OCI-LY3 (cell line): ENCODE measurements around the gene CCDC144A.
"Not testable (repeated sequence)": the region's sequence is repeated elsewhere in the genome, so short reads cannot be mapped to it uniquely, and the experiment has no call there.

Source experiments
- H2AFZ ChIP-seq: fragments of 200-600, 300-600 bp; shearing (Covaris generic); 2 replicates; pipeline ENCODE4 v1.6.0; 2014; ENCODE audit warnings: antibody characterized with exemption, low read depth, low read length
- H3K27ac ChIP-seq: fragments of 200-600, 300-600 bp; sonication (generic); 2 replicates; pipeline ENCODE4 v1.5.1; 2014; ENCODE audit warnings: mild to moderate bottlenecking, low read length, moderate library complexity, mixed read lengths
- H3K27me3 ChIP-seq: fragments of 200-600, 300-600 bp; sonication (generic); 2 replicates; pipeline ENCODE4 v1.6.1; 2014; ENCODE audit warnings: low read depth, low read length, mixed read lengths
- H3K36me3 ChIP-seq: fragments of 200-600, 300-600 bp; sonication (generic); replicated peaks from 2 replicates; pipeline ENCODE3; 2014; ENCODE audit warnings: low read depth, low read length, mixed read lengths
- H3K4me1 ChIP-seq: fragments of 300-600, 200-600 bp; sonication (generic); 2 replicates; pipeline ENCODE4 v1.6.1; 2014; ENCODE audit warnings: low read length, mixed read lengths
- H3K4me2 ChIP-seq: fragments of 200-600, 300-600 bp; sonication (generic); 2 replicates; pipeline ENCODE4 v1.6.1; 2014; ENCODE audit warnings: low read length, mixed read lengths
- H3K4me3 ChIP-seq: fragments of 300-600, 200-600 bp; sonication (generic); 2 replicates; pipeline ENCODE4 v1.5.1; 2014; ENCODE audit warnings: antibody characterized with exemption, mild to moderate bottlenecking, low read length, moderate library complexity
- H3K79me2 ChIP-seq: fragments of 300-600, 200-600 bp; shearing (Covaris generic); 2 replicates; pipeline ENCODE4 v1.6.1; 2014; ENCODE audit warnings: mild to moderate bottlenecking, low read length, mixed read lengths
- H3K9ac ChIP-seq: fragments of 300-600, 200-600 bp; shearing (Covaris generic); 2 replicates; pipeline ENCODE4 v1.6.0; 2014; ENCODE audit warnings: mild to moderate bottlenecking, low read length, moderate library complexity
- H3K9me3 ChIP-seq: fragments of 200-600, 300-600 bp; shearing (Covaris generic); 2 replicates; pipeline ENCODE4 v1.6.1; 2014; ENCODE audit warnings: low read length, mixed read lengths; ENCODE audit not compliant: insufficient read depth
- H4K20me1 ChIP-seq: fragments of 200-600, 300-600 bp; sonication (generic); 2 replicates; pipeline ENCODE4 v1.6.1; 2016; ENCODE audit warnings: low read length, mixed read lengths; ENCODE audit not compliant: insufficient read depth

Gene CCDC144A

DNA sequence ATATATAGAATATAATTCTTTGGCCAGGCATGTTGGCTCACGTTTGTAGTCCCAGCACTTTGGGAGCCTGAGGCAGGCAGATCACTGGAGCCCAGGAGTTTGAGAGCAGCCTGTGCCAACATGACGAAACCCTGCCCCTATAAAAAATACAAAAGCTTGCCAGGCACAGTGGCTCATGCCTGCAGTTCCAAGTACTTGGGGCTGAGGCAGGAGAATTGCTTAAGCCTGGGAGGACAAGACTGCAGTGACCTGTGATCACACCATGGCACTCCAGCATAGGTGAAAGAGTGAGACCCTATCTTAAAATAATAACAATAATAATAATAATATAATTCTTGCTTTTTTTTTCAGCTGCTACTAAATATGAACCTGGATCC lies 83.1 kb downstream of the CCDC144A start:
- not testable (repeated sequence) for H3K4me3 ChIP-seq, H3K27me3 ChIP-seq, H3K4me2 ChIP-seq, H3K9me3 ChIP-seq, H3K9ac ChIP-seq, H3K36me3 ChIP-seq, H4K20me1 ChIP-seq, H2AFZ ChIP-seq, H3K27ac ChIP-seq, H3K79me2 ChIP-seq, H3K4me1 ChIP-seq

- not testable (repeated sequence) for H3K79me2 ChIP-seq, H3K4me1 ChIP-seq, H2AFZ ChIP-seq, H4K20me1 ChIP-seq, H3K4me2 ChIP-seq, H3K4me3 ChIP-seq, H3K9me3 ChIP-seq, H3K36me3 ChIP-seq, H3K27ac ChIP-seq, H3K27me3 ChIP-seq, H3K9ac ChIP-seq
Measured at GRCh38 chr17:16787851-16788250, 97.8 kb downstream of the CCDC144A start.

DNA sequence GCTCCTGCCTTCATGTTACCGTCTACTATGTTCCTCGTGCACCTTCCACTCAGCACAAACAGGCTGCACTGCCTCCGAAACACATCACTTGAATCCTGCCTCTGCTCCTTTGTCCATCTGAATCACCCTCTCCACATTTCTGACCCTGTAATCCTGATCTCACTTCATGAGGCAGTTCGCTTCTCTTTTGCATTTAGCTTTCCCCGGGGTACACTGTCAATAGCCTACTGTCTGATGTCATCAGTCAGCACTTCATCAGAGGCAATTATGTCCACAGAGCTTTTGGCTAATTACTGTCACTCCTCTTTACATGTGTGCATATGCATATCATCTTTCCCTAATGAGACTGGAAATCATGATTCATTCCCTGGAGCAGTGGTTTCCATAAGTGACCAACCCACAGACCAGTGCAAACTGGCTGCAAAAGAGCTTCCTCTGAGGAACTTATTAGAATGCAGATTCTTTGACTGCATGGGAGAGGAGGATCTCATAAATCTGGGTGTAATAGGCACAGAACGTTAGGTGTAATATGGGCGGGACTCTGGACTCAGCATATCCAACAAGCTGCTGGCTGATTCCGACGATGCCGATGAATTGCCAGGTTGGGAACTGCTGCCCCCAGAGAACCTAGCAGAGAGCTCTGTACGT lies 99.0 kb downstream of the CCDC144A start:
- H3K4me2 ChIP-seq, H3K27ac ChIP-seq, H3K9ac ChIP-seq, H3K9me3 ChIP-seq, H3K36me3 ChIP-seq, H4K20me1 ChIP-seq, H3K4me1 ChIP-seq, H3K27me3 ChIP-seq, H3K4me3 ChIP-seq, H2AFZ ChIP-seq, H3K79me2 ChIP-seq: not testable (repeated sequence)

- H4K20me1 ChIP-seq, H3K9ac ChIP-seq, H3K4me2 ChIP-seq, H3K79me2 ChIP-seq, H3K27me3 ChIP-seq, H3K9me3 ChIP-seq, H3K4me1 ChIP-seq, H3K36me3 ChIP-seq, H2AFZ ChIP-seq, H3K4me3 ChIP-seq, H3K27ac ChIP-seq: not testable (repeated sequence)
Measured at GRCh38 chr17:16789622-16790021, 99.6 kb downstream of the CCDC144A start.

- not testable (repeated sequence) for H3K27ac ChIP-seq, H3K27me3 ChIP-seq, H3K4me1 ChIP-seq, H3K36me3 ChIP-seq, H3K9ac ChIP-seq, H3K9me3 ChIP-seq, H3K4me2 ChIP-seq, H4K20me1 ChIP-seq, H3K4me3 ChIP-seq, H2AFZ ChIP-seq, H3K79me2 ChIP-seq
Measured at GRCh38 chr17:16790313-16790871, 100.4 kb downstream of the CCDC144A start.

GRCh38 chr17:16794215-16794614 lies 104.2 kb downstream of the CCDC144A start:
- not testable (repeated sequence) for H3K36me3 ChIP-seq, H3K4me1 ChIP-seq, H4K20me1 ChIP-seq, H3K9ac ChIP-seq, H3K27ac ChIP-seq, H3K4me3 ChIP-seq, H2AFZ ChIP-seq, H3K9me3 ChIP-seq, H3K27me3 ChIP-seq, H3K4me2 ChIP-seq, H3K79me2 ChIP-seq

DNA sequence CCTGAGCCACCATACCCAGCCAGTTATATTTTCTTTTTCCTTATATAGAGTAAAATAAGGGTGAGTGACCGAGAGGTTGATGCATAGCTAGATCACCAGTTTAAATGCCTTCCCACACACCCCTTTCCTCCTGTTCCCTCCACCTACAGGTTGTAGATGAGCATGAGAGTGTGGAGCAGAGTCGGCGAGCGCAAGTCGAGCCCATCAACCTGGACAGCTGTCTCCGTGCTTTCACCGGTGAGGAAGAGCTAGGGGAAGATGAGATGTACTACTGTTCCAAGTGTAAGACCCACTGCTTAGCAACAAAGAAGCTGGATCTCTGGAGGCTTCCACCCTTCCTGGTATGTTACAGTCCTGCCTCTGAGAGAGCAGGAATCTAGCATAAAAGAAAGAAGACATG lies 105.9 kb downstream of the CCDC144A start:
- not testable (repeated sequence) for H3K9me3 ChIP-seq, H3K4me1 ChIP-seq, H3K36me3 ChIP-seq, H4K20me1 ChIP-seq, H3K4me3 ChIP-seq, H3K27ac ChIP-seq, H3K9ac ChIP-seq, H2AFZ ChIP-seq, H3K4me2 ChIP-seq, H3K27me3 ChIP-seq, H3K79me2 ChIP-seq

DNA sequence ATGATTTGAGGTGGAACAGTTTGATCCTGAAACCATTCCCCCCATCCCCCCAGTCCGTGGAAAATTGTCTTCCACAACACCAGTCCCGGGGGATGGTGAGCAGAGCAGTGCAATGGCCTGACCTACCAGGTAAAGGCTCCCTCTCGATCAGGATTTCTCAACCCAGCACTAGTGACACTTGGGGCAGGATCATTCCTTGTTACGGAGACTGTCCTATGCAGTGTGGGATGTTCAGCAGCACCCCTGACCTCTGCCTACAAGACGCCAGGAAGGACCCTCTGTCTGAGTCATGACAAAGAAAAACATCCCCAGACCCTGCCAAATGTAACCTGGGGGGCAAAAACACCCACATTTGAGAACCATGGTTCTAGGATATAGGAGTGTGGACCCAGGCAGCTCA lies 114.8 kb downstream of the CCDC144A start:
- H3K27ac ChIP-seq, H4K20me1 ChIP-seq, H3K79me2 ChIP-seq, H3K4me1 ChIP-seq, H2AFZ ChIP-seq, H3K4me3 ChIP-seq, H3K27me3 ChIP-seq, H3K9me3 ChIP-seq, H3K4me2 ChIP-seq, H3K9ac ChIP-seq, H3K36me3 ChIP-seq: not testable (repeated sequence)

GRCh38 chr17:16806599-16806998 lies 116.6 kb downstream of the CCDC144A start:
- H3K9me3 ChIP-seq, H3K4me3 ChIP-seq, H3K27me3 ChIP-seq, H3K4me2 ChIP-seq, H3K27ac ChIP-seq, H2AFZ ChIP-seq, H3K36me3 ChIP-seq, H3K79me2 ChIP-seq, H3K4me1 ChIP-seq, H3K9ac ChIP-seq, H4K20me1 ChIP-seq: not testable (repeated sequence)

- H4K20me1 ChIP-seq, H3K4me1 ChIP-seq, H3K36me3 ChIP-seq, H3K9me3 ChIP-seq, H3K4me3 ChIP-seq, H2AFZ ChIP-seq, H3K4me2 ChIP-seq, H3K9ac ChIP-seq, H3K27ac ChIP-seq, H3K27me3 ChIP-seq, H3K79me2 ChIP-seq: not testable (repeated sequence)
Measured at GRCh38 chr17:16807620-16808019, 117.6 kb downstream of the CCDC144A start.
